Frontal cortex (tissue), 4 donors: Measurements from ENCODE around the gene PRRT4. TPM values are rescaled to one million over a fixed set of nuclear protein-coding genes. Genes with fewer than 3 reads are reported as not detected.

Source experiments
- DNase-seq, 2 donors: peaks; one replicate each; pipeline ENCODE4 v3.0.0; 2012; ENCODE audit warnings: low spot score in 2 of 2
- FAIRE-seq: peaks from 2 replicates; lab custom pipeline; 2012; peaks lifted over from hg19 to GRCh38; lab: Jason Lieb, UNC
- total RNA-seq: library from RNA; depleted of rRNA; stranded (reverse); fragments of >200 nt; gene quantifications from one replicate; pipeline ENCODE4 v1.2.3, GENCODE V29; 2014
- donor health status: control.
- donor health status: control.
- donor health status: control.

Gene PRRT4
- total RNA-seq, 1 donor from 2014 or later = 3.3 TPM

DNA sequence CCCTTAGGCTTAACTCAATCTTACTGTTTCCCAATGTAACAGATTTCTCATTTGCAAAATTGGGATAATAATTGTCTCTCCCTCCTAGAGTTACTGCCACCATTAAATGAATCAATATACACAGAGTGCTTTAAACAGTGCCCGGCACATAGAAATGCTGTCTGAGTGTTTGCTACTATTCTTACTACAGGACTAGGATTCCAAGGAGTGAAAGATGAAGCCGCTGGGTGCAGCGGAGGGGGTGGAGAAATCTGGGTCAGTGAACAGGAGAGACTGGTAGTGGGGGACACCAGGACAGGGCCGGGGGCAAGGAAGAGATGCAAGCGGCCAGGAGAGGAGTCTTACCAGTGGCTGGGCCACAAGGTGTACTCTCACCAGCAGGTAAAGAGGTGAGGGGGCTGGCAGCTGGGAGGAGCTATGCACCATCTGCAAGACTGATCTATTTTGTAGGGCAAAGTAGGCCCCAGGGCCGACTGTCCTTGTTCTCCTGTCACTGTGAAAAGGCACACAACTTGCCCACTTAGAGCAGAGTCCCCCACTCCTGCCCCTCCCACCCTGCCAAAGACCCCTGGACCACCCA, 18.5 kb upstream of the PRRT4 start:
- FAIRE-seq (no peak), DNase-seq (no peak)

GRCh38 chr7:128378637-128379036, 17.1 kb upstream of the PRRT4 start:
- FAIRE-seq = no peak

DNA sequence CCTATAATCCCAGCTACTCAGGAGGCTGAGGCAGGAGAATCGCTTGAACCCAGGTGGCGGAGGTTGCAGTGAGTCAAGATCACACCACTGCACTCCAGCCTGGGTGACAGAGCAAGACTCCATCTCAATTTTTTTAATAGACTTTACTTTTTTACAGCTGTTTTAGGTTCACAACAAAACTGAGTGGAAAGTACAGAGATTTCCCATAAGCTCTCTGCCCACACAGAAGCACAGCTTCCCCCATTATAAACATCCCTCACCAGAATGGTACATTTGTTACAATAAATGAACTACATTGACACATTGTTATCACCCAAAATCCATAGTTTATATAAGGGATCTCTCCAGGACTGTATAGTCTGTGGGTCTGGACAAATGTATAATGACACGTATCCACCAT, 14.6 kb upstream of the PRRT4 start:
- FAIRE-seq (no peak), DNase-seq (no peak)

More at GRCh38 chr7:128378637-128379036, 17.1 kb upstream of the PRRT4 start:
- DNase-seq = no peak

- no peak for FAIRE-seq
- no peak for DNase-seq
Observed at GRCh38 chr7:128374041-128374440, 12.6 kb upstream of the PRRT4 start.

GRCh38 chr7:128373606-128374005, 12.1 kb upstream of the PRRT4 start:
- FAIRE-seq = no peak
- no peak for DNase-seq

- no peak for DNase-seq
Observed at GRCh38 chr7:128370491-128370890, 9.0 kb upstream of the PRRT4 start.

DNA sequence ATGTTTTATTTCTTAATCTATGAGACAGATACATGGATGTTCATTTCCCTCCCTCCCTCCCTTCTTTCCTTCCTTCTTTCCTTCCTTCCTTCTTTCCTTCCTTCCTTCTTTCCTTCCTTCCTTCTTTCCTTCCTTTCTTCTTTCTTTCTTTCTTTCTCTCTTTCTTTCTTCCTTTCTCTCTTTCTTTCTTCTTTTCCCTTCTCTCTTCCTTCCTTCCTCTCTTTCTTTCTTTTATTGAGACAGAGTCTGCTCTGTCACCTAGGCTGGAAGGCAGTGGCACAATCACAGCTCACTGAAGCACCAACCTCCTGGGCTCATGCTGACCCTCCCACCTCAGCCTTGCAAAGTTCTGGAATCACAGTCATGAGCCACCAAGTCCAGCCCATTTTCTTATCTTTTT, 5.5 kb upstream of the PRRT4 start:
- DNase-seq (no peak), FAIRE-seq (no peak)

More at GRCh38 chr7:128370491-128370890, 9.0 kb upstream of the PRRT4 start:
- no peak for FAIRE-seq

DNA sequence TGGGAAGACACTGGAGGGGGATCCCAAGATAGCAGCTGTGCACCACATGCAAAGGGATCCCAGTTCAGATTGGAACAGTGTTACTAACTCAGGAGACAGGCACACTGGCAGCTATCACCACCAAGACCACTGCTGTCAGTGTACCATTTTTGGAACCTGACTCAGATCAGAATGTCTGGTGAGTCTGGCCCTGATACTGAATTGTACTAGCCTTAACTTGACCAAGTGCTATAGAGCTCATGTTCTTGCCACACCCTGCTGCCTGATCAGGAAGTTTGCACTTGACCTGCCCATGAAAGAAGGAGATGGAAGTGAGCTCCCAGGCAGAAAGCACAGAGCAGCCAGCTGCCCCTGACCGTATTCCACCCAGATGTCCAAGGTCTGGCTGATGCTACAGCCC, 4.8 kb upstream of the PRRT4 start:
- no peak for DNase-seq
- FAIRE-seq = no peak

- no peak for DNase-seq
- no peak for FAIRE-seq
Observed at GRCh38 chr7:128365432-128365831, 3.9 kb upstream of the PRRT4 start.

GRCh38 chr7:128364166-128364870, 2.8 kb upstream of the PRRT4 start:
- DNase-seq = no peak
- no peak for FAIRE-seq

DNA sequence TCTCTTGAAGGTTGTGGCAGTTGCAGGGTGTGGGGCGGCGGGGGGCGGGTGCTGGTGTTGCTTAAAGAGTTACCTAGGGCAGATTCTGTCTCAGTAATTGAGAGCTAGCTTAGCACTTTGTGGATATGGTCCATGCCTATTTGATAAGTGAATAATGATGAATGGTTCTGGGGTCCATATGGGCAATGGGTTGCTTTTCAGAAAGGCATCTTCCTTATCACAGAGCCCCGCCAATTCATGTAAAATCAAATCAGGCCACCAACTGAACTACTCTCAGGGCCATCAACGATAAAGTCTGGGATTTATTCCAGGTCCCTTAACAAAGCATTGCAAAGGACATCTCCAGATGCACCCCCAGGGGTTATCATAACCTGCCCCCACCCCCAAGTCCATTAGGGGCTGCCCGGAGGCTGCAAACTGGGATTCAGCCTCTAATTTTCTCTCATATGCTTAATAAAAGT, 1.8 kb upstream of the PRRT4 start:
- DNase-seq (no peak), FAIRE-seq (no peak)

GRCh38 chr7:128362670-128363069, 1.2 kb upstream of the PRRT4 start:
- DNase-seq (no peak), FAIRE-seq (no peak)

GRCh38 chr7:128360359-128360678, 1.2 kb downstream of the PRRT4 start:
- no peak for FAIRE-seq
- no peak for DNase-seq

DNA sequence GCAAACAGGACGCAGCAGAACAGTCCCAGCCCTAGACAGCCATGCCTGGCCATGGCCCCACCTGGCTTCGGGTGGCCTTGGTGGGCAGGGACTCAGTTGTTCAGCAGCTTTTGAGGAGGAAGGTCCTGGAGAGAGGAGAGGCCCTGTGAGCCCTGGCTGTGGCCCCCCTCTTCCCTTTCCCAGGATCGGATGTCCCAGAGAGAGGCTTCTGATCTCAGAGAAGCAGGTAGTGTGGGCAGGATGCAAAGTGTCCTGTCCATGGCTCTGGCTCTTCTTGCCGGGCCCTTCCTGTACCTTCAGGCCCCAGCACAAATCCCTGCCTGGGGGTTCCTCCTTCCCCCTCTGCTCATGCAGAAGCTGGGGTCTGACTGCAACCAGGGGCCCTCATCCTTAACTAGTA, 1.6 kb downstream of the PRRT4 start:
- FAIRE-seq (no peak), DNase-seq (no peak)

GRCh38 chr7:128359336-128359735, 2.2 kb downstream of the PRRT4 start:
- DNase-seq (no peak), FAIRE-seq (no peak)

GRCh38 chr7:128358233-128358632, 3.3 kb downstream of the PRRT4 start:
- FAIRE-seq (no peak), DNase-seq (no peak)

- DNase-seq (no peak), FAIRE-seq (no peak)
Observed at GRCh38 chr7:128357217-128357613, 4.3 kb downstream of the PRRT4 start.

DNA sequence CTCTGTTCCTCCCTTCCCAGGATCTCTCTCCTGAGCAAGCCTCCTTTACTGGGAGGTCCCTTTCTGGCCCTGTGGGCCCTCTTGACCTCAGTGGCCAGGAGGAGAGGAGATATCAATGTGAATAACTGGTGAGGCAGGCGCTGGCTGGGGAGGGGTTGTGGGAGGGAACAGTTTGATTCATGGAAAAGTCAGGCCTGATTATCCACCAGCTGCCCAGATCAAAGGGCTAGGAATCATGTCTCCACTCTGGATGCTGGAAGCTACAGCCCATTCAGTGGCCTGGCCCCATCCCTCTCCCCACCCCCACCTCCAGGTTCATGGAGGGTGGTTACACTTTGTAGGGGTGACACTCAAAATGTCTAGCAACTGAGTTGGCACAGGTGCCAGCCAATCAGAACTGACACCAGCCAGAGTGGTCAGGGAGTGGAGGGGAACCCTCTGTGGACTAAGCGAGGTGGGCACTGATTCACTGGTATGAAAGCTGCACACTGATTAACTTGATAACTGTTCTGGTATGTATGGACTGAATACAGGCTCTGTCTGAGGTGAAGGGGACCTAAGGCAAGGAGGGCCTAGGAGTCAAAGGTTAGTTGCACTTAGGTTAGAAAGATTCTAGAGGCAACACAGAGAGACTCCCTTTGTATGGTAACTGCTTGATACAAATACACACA, 4.8 kb downstream of the PRRT4 start:
- DNase-seq (no peak), FAIRE-seq (no peak)

- FAIRE-seq = no peak
Observed at GRCh38 chr7:128353610-128354009, 7.9 kb downstream of the PRRT4 start.

DNA sequence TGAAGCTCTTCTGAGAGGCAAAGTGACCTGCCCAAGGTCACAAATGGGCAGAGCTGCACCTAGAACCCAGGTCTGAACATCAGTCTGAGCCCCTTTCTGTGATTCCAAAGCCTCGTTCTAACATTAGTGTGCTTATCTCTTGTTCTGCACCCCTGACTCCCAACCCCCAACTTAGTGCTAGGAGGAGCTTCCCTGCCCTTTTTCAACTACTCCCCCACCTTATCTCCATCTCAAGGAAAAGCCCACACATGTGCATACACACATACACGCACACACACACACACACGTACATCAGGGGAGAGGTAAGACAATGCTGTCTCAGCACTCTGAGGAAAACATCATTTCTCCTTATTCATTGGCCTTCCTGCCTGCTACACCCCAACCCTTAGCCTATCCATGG, 8.3 kb downstream of the PRRT4 start:
- DNase-seq = no peak
- FAIRE-seq = no peak

More at GRCh38 chr7:128353610-128354009, 7.9 kb downstream of the PRRT4 start:
- DNase-seq = no peak

DNA sequence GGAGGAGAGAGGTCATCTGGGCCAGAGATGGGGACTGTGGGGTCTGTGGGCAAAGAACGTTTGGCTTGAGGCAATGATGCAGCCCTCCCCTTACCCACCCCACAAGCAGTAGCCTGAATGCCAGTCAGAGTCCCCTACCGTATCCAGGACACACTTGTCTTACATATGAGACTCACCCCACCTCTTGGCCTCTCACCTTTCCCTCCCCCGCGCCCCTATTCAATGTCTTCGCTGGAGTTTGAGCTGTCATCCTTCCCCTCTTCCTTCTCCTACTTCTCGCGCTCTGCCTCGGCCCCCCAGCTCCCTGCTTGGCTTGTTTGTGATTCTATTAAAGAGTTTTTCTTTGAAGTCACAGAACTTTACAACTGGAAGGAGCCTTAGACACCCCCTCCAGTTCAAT, 8.9 kb downstream of the PRRT4 start:
- no peak for DNase-seq
- FAIRE-seq = no peak
